GM04503 (cell line): Measurements from ENCODE around the gene PRXL2A.
"Not testable (repeated sequence)": the region's sequence is repeated elsewhere in the genome, so short reads cannot be mapped to it uniquely, and the experiment has no call there.

Experiments
- DNase-seq: peaks from one replicate; pipeline ENCODE4 v3.0.0-alpha.2; 2012; ENCODE audit warnings: low read depth

Gene PRXL2A

GRCh38 chr10:80408242-80409101 is at the start of gene PRXL2A:
PRXL2A (plus strand) TSS chr10:80408551; CDS start chr10:80420468, 11,917 bp downstream.
- DNase-seq = no peak

- not testable (repeated sequence) for DNase-seq
Measured at GRCh38 chr10:80358925-80359324, 49.4 kb upstream of the PRXL2A start.

- DNase-seq = no peak
Measured at GRCh38 chr10:80359644-80360043, 48.7 kb upstream of the PRXL2A start.

GRCh38 chr10:80365510-80365909 is 42.8 kb upstream of the PRXL2A start:
- DNase-seq = no peak

GRCh38 chr10:80371467-80371866 is 36.9 kb upstream of the PRXL2A start:
- DNase-seq = no peak

GRCh38 chr10:80372675-80373074 is 35.7 kb upstream of the PRXL2A start:
- DNase-seq = no peak

GRCh38 chr10:80373502-80373901 is 34.8 kb upstream of the PRXL2A start:
- no peak for DNase-seq

- DNase-seq = no peak
Measured at GRCh38 chr10:80379701-80380100, 28.6 kb upstream of the PRXL2A start.

- no peak for DNase-seq
Measured at GRCh38 chr10:80380185-80380584, 28.2 kb upstream of the PRXL2A start.

GRCh38 chr10:80382989-80383388 is 25.4 kb upstream of the PRXL2A start:
- no peak for DNase-seq

GRCh38 chr10:80390740-80391139 is 17.6 kb upstream of the PRXL2A start:
- DNase-seq = no peak

GRCh38 chr10:80392250-80392649 is 16.1 kb upstream of the PRXL2A start:
- DNase-seq = no peak

GRCh38 chr10:80394358-80394916 is 13.9 kb upstream of the PRXL2A start:
- no peak for DNase-seq

GRCh38 chr10:80397014-80397413 is 11.3 kb upstream of the PRXL2A start:
- no peak for DNase-seq

- no peak for DNase-seq
Measured at GRCh38 chr10:80400136-80400804, 8.1 kb upstream of the PRXL2A start.

GRCh38 chr10:80405035-80405434 is 3.3 kb upstream of the PRXL2A start:
- no peak for DNase-seq

- DNase-seq = no peak
Measured at GRCh38 chr10:80405626-80406025, 2.7 kb upstream of the PRXL2A start.

GRCh38 chr10:80406204-80406603 is 2.1 kb upstream of the PRXL2A start:
- no peak for DNase-seq

GRCh38 chr10:80407812-80408241 is 524 bp upstream of the PRXL2A start:
- DNase-seq = no peak

GRCh38 chr10:80409121-80409520 is 770 bp downstream of the PRXL2A start:
- DNase-seq = no peak

GRCh38 chr10:80410122-80410521 is 1.8 kb downstream of the PRXL2A start:
- DNase-seq = no peak

GRCh38 chr10:80410578-80411145 is 2.3 kb downstream of the PRXL2A start:
- DNase-seq = no peak

GRCh38 chr10:80411267-80411668 is 2.9 kb downstream of the PRXL2A start:
- DNase-seq = no peak
